ENCODE measurements around the gene USH2A.

Gene USH2A, protein sequence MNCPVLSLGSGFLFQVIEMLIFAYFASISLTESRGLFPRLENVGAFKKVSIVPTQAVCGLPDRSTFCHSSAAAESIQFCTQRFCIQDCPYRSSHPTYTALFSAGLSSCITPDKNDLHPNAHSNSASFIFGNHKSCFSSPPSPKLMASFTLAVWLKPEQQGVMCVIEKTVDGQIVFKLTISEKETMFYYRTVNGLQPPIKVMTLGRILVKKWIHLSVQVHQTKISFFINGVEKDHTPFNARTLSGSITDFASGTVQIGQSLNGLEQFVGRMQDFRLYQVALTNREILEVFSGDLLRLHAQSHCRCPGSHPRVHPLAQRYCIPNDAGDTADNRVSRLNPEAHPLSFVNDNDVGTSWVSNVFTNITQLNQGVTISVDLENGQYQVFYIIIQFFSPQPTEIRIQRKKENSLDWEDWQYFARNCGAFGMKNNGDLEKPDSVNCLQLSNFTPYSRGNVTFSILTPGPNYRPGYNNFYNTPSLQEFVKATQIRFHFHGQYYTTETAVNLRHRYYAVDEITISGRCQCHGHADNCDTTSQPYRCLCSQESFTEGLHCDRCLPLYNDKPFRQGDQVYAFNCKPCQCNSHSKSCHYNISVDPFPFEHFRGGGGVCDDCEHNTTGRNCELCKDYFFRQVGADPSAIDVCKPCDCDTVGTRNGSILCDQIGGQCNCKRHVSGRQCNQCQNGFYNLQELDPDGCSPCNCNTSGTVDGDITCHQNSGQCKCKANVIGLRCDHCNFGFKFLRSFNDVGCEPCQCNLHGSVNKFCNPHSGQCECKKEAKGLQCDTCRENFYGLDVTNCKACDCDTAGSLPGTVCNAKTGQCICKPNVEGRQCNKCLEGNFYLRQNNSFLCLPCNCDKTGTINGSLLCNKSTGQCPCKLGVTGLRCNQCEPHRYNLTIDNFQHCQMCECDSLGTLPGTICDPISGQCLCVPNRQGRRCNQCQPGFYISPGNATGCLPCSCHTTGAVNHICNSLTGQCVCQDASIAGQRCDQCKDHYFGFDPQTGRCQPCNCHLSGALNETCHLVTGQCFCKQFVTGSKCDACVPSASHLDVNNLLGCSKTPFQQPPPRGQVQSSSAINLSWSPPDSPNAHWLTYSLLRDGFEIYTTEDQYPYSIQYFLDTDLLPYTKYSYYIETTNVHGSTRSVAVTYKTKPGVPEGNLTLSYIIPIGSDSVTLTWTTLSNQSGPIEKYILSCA (N-terminal part only)

DNA sequence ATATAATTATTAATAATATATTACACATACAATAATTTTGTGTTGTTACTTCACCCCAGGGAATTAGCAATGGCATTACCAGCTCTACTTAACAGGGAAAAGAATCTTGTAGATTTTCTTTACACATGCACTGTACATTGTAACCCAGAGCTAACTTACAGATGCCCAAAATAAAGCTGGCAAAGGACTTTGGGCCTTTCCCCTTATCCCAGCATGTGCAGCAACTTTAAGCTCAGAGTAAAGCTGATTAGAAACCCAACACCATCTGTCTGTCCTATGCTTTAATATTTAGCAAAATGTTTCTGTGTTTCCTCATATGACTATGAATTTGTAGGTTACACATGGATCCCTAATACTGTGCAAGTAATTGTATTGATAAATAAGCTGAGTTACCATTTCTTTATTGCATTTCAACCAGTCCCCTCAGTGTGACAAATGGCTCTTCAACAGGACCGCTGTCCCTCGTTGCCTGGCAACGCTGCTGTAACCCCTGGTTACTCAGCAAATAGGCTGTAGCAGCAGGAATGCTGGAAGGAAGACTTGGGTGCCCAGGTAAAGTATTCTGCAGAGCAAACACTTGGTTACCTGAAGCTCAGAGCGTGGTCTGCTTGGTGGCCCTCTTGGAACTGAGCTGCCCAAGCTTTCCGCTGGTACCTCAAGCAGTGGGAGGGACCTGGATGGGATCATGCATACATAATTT lies at the start of gene USH2A:
Gene USH2A, minus strand, starts transcription at position 628 of the 700 bp plus-strand sequence. CDS start 1,112 bp downstream, outside the sequence.
- DNase-seq = no peak

DNA sequence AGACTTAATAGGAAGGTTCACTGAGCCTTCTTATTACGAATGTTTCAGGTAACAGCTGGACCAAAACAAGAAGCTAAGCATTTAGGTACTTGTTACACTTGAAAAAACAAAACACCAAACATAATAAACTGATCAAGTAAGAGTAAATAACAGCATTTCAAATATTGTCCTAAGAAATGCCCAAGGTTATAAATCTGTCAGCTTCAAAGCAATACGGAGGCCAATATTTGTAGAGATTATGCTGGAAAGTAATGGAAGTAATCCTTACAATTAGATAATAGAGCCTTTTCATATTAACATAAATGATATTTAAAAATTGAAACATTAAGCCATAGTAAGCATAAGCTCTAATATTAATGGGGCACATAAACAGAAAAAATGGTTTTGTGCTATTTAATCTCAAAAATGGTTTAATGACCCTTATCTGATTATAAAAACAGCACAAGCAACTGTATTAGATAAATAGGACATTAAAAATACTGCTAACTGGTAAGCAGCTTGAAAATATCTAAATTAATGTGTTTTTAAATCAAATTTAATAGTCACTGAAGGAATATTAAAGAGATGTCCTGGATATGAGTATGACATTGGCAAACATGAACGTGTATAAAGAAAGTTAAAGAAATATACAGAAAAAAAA lies 43.0 kb upstream of the USH2A start:
- no peak for DNase-seq

DNA sequence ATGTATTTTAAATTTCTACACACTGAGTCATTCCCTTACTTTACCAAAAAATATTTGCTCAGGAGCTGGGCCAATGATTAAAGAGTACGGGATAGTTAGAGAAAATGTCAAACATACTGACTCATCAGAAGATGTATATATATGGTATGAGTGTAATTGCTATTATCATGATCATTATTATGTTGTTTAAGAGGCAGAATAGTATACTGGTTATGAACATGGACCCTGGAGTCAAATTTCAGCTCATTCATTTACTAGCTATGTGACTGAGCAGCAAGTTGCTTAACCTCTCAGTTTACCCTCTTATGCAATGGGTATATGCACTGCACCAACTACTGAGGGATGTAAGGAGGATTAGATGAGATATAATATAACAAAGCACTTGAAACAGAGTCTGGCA lies 41.2 kb upstream of the USH2A start:
- DNase-seq = no peak

DNA sequence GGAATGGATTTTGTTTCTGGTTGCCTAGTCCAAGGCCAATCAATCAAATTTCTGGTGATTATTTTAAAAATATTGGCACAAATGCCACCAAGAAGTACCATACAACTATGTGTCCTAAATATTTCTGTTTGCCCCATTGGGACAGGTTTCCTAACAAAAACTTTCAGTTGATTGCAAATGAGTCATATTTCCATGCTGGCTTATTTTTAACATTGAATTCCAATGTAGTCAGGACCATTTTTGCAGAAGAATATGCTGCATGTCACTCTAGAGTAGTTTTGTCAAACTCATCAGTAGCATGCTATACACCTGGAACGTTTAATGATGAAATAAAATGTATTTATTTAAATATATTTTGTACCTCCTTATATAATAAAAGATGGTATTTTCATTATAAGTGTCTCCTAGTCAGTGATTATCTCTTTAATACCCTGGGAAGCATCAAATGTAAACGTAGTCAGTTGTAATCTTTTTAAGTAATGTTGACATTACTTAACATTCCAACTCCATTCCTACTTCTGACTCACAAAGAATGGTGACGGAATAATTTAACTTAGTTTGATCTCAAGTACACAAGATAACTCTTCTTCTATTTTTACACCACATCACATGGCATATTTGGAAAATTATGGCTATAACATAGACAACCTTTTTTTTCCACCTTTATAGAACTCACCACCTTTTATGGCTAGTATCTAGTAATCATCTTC lies 39.0 kb upstream of the USH2A start:
- no peak for DNase-seq

- no peak for DNase-seq
Observed at GRCh38 chr1:216461466-216461865, 38.2 kb upstream of the USH2A start.

- no peak for DNase-seq
Observed at GRCh38 chr1:216459651-216460207, 36.5 kb upstream of the USH2A start.

- DNase-seq = no peak
Observed at GRCh38 chr1:216458812-216459211, 35.6 kb upstream of the USH2A start.

DNA sequence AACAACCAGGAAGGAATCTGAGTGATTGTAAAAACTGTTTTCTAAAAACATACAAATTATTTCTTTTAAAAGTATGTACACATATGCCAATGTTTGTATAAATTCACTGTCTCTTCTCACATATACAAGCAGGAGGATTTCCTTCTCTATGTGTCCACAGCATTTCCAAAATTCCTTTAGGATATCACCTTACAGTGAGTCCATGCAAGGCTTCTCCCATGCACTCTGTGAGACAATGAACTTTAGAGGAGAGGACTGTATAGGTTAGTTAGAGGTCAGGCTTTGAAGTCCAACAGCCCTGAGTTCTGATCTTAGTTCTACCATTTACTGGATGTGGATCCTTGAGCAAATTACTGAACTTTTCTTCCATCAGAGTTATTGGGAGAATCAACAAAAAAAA lies 34.1 kb upstream of the USH2A start:
- no peak for DNase-seq

DNA sequence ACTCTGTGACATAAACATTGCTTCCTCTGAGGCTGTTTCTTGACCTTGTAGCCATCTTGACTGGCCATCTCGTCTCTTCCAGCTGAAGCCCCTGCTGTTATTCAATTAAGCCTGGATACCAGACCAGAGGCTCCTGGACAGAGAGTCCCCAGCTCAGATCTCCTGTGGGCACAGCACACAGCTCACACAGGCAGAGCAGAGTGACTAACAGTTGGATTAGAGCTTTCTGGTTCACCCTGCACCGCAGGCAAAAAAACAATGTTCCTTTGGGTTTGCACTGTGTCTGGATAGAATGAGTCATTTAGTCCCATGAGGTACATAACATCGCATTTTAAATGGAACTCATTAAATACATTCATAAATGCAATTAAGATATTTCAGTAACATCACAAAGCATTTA lies 33.4 kb upstream of the USH2A start:
- DNase-seq = no peak

DNA sequence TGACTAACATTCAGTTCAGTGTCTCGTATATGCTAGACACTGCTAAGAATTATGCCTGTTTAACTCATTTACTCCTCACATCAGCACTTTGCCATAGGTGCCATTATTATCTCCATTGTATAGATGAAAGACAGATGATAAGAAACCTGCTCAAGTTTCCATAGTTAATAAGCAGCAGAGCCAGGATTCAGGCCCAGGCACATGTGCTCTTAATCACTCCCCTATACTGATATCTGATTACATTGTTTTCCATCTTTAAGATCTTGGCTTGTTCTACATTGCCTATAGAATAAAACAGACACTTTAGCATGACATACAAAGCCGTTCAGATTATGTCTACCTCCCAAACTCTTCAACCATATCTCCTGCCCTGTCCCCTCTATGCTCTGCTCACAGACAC lies 30.5 kb upstream of the USH2A start:
- no peak for DNase-seq

DNA sequence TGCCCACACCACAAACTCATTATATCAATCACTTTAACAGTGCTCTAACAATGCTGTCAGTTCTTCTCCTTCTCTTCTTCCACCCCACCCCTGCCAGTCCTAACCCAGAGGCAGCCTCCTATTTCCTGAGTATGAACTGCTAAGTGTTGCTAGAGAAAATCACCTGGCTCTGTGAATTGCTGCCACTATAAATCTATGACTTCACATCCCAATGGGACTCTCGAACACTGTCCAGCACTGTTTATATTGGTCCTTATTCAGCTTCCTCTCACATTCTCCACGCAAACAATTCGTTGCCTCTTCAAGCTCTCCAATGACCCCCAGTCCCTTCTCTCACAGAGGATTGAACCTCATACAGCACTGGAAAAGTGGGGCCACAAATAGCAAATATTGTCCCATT lies 27.0 kb upstream of the USH2A start:
- no peak for DNase-seq

DNA sequence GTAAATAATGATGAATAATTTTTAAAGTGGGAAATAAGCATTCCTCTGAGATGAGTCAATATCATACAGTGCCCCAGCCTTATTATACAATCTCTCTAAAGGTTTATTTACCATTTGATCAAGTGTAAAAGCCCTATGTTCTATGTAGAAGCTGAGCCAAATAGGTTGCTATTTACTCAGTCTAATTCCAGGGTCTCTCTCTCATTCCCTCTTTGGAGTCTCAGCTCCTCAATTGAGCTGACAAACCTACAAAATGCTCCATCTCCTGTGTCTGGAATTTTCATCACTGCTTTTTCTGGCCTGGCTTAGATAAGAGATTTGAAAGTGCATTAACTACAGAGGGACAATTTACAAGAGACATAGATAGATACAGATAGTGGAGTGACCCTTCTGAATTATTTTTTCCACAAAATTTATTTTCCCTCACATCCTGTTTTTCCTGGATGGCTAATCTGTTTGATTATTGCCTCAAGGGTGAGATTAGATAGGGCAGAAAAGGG lies 24.8 kb upstream of the USH2A start:
- DNase-seq = no peak

DNA sequence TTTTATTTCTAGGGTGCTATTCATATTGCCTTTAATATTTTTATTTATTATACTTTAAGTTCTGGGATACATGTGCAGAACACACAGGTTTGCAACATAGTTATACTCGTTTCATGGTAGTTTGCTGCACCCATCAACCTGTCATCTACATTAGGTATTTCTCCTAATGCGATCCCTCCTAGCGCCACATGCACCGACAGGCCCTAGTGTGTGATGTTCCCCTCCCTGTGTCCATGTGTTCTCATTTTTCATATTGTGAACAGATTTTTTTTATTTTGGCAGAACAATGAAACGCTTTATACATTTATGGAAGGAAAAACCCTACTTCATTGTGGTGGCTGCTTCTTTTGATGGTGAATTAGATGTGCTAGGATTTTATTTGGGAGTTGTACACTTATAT lies 14.4 kb upstream of the USH2A start:
- DNase-seq = no peak

GRCh38 chr1:216434232-216434631 lies 11.0 kb upstream of the USH2A start:
- no peak for DNase-seq

- DNase-seq = no peak
Observed at GRCh38 chr1:216433175-216433574, 9.9 kb upstream of the USH2A start.

- no peak for DNase-seq
Observed at GRCh38 chr1:216430744-216431143, 7.5 kb upstream of the USH2A start.

DNA sequence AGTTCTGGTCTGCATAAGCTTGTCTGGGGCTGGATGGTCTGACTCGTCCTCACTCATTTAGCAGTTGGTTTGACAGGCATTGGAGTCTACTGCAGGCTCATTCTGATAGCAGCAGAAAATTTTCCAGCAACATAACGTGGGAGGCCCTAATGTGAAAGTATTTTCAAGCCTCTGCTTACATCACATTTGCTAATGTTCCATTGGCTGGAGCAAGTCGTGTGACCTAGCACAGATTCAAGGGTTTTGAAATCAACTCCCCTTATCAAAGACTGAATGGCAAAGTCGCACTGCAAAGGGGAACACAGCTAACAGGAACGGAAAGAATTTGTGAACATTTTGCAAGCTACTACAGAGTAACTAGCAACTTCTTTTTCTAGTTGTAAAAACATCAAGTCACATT lies 2.3 kb upstream of the USH2A start:
- DNase-seq = no peak

- DNase-seq = no peak
Observed at GRCh38 chr1:216420746-216421145, 2.5 kb downstream of the USH2A start.

GRCh38 chr1:216420263-216420662 lies 3.0 kb downstream of the USH2A start:
- no peak for DNase-seq

GRCh38 chr1:216416488-216416887 lies 6.8 kb downstream of the USH2A start:
- no peak for DNase-seq

DNA sequence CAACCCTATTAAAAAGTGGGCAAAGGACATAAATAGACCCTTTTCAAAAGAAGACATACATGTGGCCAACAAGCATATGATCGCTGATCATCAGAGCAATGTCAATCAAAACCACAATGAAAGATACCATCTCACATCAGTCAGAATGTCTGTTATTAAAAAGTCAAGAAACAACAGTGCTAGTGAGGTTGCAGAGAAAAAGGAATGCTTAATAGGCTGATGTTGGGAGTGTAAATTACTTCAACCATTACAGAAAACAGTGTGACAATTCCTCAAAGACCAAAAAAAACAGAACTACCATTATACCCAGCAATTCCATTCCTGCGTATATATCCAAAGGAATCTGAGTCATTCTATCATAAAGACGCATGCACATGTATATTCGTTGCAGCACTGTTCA lies 13.2 kb downstream of the USH2A start:
- DNase-seq = no peak

Data from NK-92 treated with Interleukin-12 subunit alpha and Interleukin-12 subunit beta, amount 100 ng/mL, for 24 hours (cell line).